Astrocyte (in vitro differentiated cells and primary cell): ENCODE data around the gene MMRN2. TPM values are rescaled to one million over a fixed set of nuclear protein-coding genes. Genes with fewer than 3 reads are reported as not detected.
A peak's percentile ranks its signal among the peaks of the same experiment; 100 is the strongest.

Experiments
- DNase-seq: peaks from one replicate; pipeline ENCODE4 v3.0.0-alpha.2; 2010; ENCODE audit warnings: low read depth
- FAIRE-seq: peaks from 2 replicates; lab custom pipeline; 2011; peaks lifted over from hg19 to GRCh38; lab: Jason Lieb, UNC
- H2AFZ ChIP-seq: 2 replicates; pipeline ENCODE4 v1.6.0; 2012; ENCODE audit warnings: low read depth, low read length, inconsistent platforms
- H3K27ac ChIP-seq: 2 replicates; pipeline ENCODE4 v1.5.1; 2011; ENCODE audit warnings: low read depth, low read length, inconsistent platforms
- H3K27me3 ChIP-seq: 2 replicates; pipeline ENCODE4 v1.6.0; 2011; ENCODE audit warnings: low read length, inconsistent platforms; ENCODE audit not compliant: insufficient read depth
- H3K36me3 ChIP-seq: 2 replicates; pipeline ENCODE4 v1.5.1; 2011; ENCODE audit warnings: low read length, inconsistent platforms; ENCODE audit not compliant: insufficient read depth
- H3K4me1 ChIP-seq: 2 replicates; pipeline ENCODE4 v1.5.1; 2011; ENCODE audit warnings: low read length, inconsistent platforms; ENCODE audit not compliant: insufficient read depth
- H3K4me2 ChIP-seq: 2 replicates; pipeline ENCODE4 v1.6.0; 2012; ENCODE audit warnings: low read length, inconsistent platforms
- H3K4me3 ChIP-seq: 2 replicates; pipeline ENCODE4 v1.5.1; 2011; ENCODE audit warnings: low read depth, mild to moderate bottlenecking, low read length, inconsistent platforms; ENCODE audit not compliant: insufficient read depth
- H3K79me2 ChIP-seq: 2 replicates; pipeline ENCODE4 v1.6.0; 2012; ENCODE audit warnings: mild to moderate bottlenecking, low read length, inconsistent platforms; ENCODE audit not compliant: insufficient read depth
- H3K9ac ChIP-seq: 2 replicates; pipeline ENCODE4 v1.6.0; 2012; ENCODE audit warnings: mild to moderate bottlenecking, low read length, inconsistent platforms
- H3K9me3 ChIP-seq: 2 replicates; pipeline ENCODE4 v1.5.1; 2012; ENCODE audit warnings: low read depth, mild to moderate bottlenecking, low read length, inconsistent platforms; ENCODE audit not compliant: insufficient read depth
- H4K20me1 ChIP-seq: 2 replicates; pipeline ENCODE4 v1.6.0; 2012; ENCODE audit warnings: low read length, inconsistent platforms; ENCODE audit not compliant: insufficient read depth
- H3K27ac Mint-ChIP-seq: one replicate; pipeline ENCODE4 v1.8.0; 2021; ENCODE audit warnings: mild to moderate bottlenecking, mixed read lengths; ENCODE audit not compliant: unreplicated experiment
- H3K27me3 Mint-ChIP-seq: one replicate; pipeline ENCODE4 v1.8.0; 2021; ENCODE audit warnings: low read depth, mixed read lengths; ENCODE audit not compliant: unreplicated experiment
- H3K36me3 Mint-ChIP-seq: one replicate; pipeline ENCODE4 v1.8.0; 2021; ENCODE audit warnings: low read depth, mixed read lengths; ENCODE audit not compliant: unreplicated experiment
- H3K4me1 Mint-ChIP-seq: one replicate; pipeline ENCODE4 v1.8.0; 2021; ENCODE audit warnings: low read depth, mixed read lengths; ENCODE audit not compliant: unreplicated experiment
- H3K4me3 Mint-ChIP-seq: one replicate; pipeline ENCODE4 v1.8.0; 2021; ENCODE audit warnings: mild to moderate bottlenecking, moderate library complexity, mixed read lengths; ENCODE audit not compliant: unreplicated experiment
- H3K9me3 Mint-ChIP-seq: one replicate; pipeline ENCODE4 v1.8.0; 2021; ENCODE audit warnings: mild to moderate bottlenecking, mixed read lengths; ENCODE audit not compliant: unreplicated experiment
- EZH2 ChIP-seq: IDR thresholded peaks from 2 replicates; pipeline ENCODE4 v1.6.1; 2012; ENCODE audit warnings: mild to moderate bottlenecking, low read length, inconsistent platforms; ENCODE audit not compliant: insufficient read depth
- total RNA-seq: library from RNA; stranded (reverse); gene quantifications from 2 replicates; pipeline ENCODE4 v1.2.1, GENCODE V29; 2021
- TF ChIP-seq, protein P1 (sequence below): IDR thresholded peaks from 2 replicates; pipeline ENCODE4 v1.5.1; 2011; ENCODE audit warnings: low read depth, mild to moderate bottlenecking, inconsistent platforms, low read length, moderate library complexity; ENCODE audit not compliant: insufficient read depth

The MMRN2 gene
- total RNA-seq, 1 donor from 2014 or later, result 0.27 TPM

DNA sequence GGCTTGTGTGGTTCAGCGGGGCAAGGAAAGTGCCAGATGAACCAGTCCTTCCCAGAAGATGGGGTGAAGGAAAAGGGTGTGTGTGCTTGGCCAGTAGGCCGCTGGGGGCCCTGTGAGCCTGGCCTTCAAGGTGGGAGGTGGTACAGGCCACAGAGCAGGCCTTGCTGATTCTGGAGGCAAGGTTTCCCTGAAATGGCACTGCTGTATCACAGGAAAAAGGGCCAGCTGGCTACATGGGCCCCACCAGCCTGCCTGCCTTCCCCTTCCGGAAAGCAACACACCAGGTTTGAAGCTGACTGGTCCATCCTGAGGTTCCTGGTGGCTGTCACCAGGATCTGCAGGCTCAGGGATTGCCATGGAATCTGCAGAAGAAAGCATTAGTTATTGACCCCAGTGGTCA, 12.5 kb downstream of the MMRN2 start:
- DNase-seq, result no peak
- Mint-ChIP-seq H3K4me3 (no peak overlapping the region), H3K36me3 (peaks cover 3% of the 10 kb centered on the region), H3K27ac (no peak overlapping the region), H3K27me3 (peaks cover 21% of the 10 kb centered on the region), H3K9me3 (no peaks in the 10 kb centered on the region), H3K4me1 (peaks cover 4% of the 10 kb centered on the region)
- Histone ChIP-seq H3K4me1 (no peaks in the 10 kb centered on the region), H3K36me3 (no peaks in the 10 kb centered on the region), H3K9me3 (no peaks in the 10 kb centered on the region), H3K4me2 (no peak overlapping the region), H4K20me1 (no peaks in the 10 kb centered on the region), H3K9ac (no peak overlapping the region), H3K79me2 (no peaks in the 10 kb centered on the region), H3K27ac (no peak overlapping the region), H3K27me3 (peaks cover 5% of the 10 kb centered on the region), H2AFZ (no peak overlapping the region), H3K4me3 (no peak overlapping the region)
- FAIRE-seq, result no peak
- TF ChIP-seq EZH2, result no peak
- TF ChIP-seq, protein P1, sequence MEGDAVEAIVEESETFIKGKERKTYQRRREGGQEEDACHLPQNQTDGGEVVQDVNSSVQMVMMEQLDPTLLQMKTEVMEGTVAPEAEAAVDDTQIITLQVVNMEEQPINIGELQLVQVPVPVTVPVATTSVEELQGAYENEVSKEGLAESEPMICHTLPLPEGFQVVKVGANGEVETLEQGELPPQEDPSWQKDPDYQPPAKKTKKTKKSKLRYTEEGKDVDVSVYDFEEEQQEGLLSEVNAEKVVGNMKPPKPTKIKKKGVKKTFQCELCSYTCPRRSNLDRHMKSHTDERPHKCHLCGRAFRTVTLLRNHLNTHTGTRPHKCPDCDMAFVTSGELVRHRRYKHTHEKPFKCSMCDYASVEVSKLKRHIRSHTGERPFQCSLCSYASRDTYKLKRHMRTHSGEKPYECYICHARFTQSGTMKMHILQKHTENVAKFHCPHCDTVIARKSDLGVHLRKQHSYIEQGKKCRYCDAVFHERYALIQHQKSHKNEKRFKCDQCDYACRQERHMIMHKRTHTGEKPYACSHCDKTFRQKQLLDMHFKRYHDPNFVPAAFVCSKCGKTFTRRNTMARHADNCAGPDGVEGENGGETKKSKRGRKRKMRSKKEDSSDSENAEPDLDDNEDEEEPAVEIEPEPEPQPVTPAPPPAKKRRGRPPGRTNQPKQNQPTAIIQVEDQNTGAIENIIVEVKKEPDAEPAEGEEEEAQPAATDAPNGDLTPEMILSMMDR, result no peak

DNA sequence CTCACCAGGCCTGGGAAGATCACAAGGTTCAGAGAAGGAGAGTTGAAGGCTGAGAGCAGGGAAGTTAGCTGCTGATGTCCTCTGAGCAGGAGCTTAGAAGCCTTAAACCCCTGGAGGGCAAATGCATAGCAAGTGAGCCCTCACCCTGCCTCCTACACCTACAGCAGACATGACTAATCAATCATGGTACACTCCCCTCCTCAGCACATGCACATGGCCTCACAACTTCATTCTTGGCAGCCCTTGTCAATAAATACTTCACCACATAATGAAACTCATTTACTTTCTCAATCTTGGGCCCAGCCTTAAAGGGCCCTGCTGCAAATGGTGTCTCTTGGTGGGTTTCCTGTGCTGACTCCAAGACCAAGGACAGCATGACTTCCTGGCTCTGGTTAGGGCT, 12.9 kb downstream of the MMRN2 start:
- Histone ChIP-seq H3K4me3 (no peak overlapping the region), H3K36me3 (no peaks in the 10 kb centered on the region), H3K79me2 (no peaks in the 10 kb centered on the region), H2AFZ (no peak overlapping the region), H3K27ac (no peak overlapping the region), H3K27me3 (peaks cover 5% of the 10 kb centered on the region), H3K4me1 (peaks cover 3% of the 10 kb centered on the region), H3K9me3 (no peaks in the 10 kb centered on the region), H3K9ac (no peak overlapping the region), H3K4me2 (no peak overlapping the region), H4K20me1 (no peaks in the 10 kb centered on the region)
- DNase-seq, result no peak
- no peak for TF ChIP-seq EZH2
- TF ChIP-seq, protein P1, result no peak
- FAIRE-seq, result peak; percentile 20
- H3K27me3 Mint-ChIP-seq, result peaks cover 21% of the 10 kb centered on the region
- H3K27ac Mint-ChIP-seq, result peak overlapping the region; percentile 34
- no peaks in the 10 kb centered on the region for H3K9me3 Mint-ChIP-seq
- H3K4me3 Mint-ChIP-seq, result no peak overlapping the region
- peaks cover 3% of the 10 kb centered on the region for H3K36me3 Mint-ChIP-seq
- H3K4me1 Mint-ChIP-seq, result peaks cover 4% of the 10 kb centered on the region

DNA sequence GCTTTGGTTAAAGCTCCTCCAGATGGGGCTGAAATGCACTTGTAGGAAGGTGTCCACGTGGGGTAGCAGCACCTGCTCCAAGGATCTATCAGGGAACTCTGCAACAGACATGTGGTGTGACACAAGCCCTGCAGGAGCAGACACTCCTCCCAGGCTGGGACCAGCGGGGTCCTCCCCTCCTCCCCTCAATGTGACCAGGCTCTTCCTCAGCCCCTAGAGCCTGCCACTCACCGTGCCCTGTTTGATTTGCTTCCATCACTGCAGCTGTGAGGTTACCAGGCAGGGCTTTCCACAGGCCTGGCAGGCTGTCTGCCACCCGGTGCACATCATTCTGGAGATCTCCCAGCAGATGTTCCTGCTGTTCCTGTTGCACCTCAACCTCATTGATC, 13.4 kb downstream of the MMRN2 start:
- Histone ChIP-seq H3K9ac (no peak overlapping the region), H3K79me2 (no peaks in the 10 kb centered on the region), H3K4me2 (no peak overlapping the region), H4K20me1 (no peaks in the 10 kb centered on the region), H2AFZ (no peak overlapping the region), H3K36me3 (no peaks in the 10 kb centered on the region), H3K4me3 (no peak overlapping the region), H3K27me3 (peaks cover 5% of the 10 kb centered on the region), H3K4me1 (peaks cover 3% of the 10 kb centered on the region), H3K27ac (no peak overlapping the region), H3K9me3 (no peaks in the 10 kb centered on the region)
- H3K27ac Mint-ChIP-seq, result no peak overlapping the region
- no peak overlapping the region for H3K4me3 Mint-ChIP-seq
- H3K36me3 Mint-ChIP-seq, result peaks cover 3% of the 10 kb centered on the region
- FAIRE-seq, result no peak
- DNase-seq, result no peak
- no peak for TF ChIP-seq EZH2
- H3K9me3 Mint-ChIP-seq, result no peaks in the 10 kb centered on the region
- peaks cover 4% of the 10 kb centered on the region for H3K4me1 Mint-ChIP-seq
- H3K27me3 Mint-ChIP-seq, result peaks cover 21% of the 10 kb centered on the region
